NCI-H82 (cell line): Measurements from ENCODE around the gene RBM45.
"Not testable (repeated sequence)": the region's sequence is repeated elsewhere in the genome, so short reads cannot be mapped to it uniquely, and the experiment has no call there.

Experiments used
- DNase-seq: peaks from one replicate; lab custom pipeline; 2025; lab: John Stamatoyannopoulos, UW

Gene RBM45, protein sequence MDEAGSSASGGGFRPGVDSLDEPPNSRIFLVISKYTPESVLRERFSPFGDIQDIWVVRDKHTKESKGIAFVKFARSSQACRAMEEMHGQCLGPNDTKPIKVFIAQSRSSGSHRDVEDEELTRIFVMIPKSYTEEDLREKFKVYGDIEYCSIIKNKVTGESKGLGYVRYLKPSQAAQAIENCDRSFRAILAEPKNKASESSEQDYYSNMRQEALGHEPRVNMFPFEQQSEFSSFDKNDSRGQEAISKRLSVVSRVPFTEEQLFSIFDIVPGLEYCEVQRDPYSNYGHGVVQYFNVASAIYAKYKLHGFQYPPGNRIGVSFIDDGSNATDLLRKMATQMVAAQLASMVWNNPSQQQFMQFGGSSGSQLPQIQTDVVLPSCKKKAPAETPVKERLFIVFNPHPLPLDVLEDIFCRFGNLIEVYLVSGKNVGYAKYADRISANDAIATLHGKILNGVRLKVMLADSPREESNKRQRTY

DNA sequence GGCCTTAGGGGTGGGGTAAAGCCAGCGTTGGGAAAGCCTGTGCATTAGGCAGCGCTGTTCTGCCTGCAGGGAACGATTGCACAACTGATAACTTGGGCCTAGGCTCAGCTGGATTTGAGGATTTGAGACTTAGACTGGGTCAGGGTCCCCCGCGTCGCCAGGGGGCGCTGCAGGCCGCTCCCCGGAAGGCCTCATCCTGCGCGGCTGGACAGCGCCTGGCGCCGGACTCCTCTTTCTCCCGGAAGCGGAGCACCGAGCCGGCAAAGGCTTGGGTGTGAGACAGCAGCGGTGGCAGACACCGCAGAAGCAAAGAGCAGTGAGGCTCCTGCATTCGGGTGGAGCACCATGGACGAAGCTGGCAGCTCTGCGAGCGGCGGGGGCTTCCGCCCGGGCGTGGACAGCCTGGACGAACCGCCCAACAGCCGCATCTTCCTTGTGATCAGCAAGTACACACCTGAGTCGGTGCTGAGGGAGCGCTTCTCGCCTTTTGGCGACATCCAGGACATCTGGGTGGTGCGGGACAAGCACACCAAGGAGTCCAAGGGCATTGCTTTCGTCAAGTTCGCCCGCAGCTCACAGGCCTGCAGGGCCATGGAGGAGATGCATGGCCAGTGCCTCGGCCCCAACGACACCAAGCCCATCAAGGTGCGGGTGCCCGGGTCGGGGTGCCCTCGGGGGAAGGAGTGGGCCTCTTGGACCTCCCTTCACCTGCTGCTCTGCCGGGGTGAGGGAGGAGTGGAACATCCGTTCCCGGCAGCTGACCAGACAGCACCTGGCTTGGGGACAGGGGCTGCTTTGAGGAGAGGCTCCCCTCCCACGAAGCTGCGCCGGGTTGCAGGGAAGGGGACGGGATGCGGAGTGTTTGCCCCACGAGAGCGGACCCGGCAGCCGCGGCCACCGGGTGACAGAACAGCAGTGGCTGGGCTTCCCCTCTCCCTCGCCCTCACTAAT is at the start of gene RBM45:
Gene RBM45 (plus strand): TSS at position 236 of the 951 bp plus-strand sequence. CDS start 110 bp downstream, at position 346.
- DNase-seq, result peak; percentile 96

DNA sequence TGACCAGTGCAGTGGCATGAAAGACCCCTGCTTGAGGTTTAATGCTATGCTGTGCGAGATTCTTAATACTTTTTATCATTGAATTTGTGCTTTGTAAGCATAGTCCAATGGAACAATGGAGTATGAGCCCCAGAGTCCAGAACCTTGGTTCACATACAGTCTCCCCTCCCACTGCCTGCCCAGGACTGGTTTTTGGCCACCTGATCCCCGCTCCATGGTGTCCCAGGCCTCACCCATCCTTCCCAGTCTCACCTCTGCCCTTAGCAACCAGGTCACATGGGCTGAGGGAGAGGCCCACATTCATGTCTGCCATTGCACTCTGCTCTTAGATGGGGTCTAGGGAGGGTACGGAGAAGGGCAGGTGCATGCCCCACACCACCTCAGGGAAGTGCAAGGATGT is 45.9 kb upstream of the RBM45 start:
- no peak for DNase-seq

DNA sequence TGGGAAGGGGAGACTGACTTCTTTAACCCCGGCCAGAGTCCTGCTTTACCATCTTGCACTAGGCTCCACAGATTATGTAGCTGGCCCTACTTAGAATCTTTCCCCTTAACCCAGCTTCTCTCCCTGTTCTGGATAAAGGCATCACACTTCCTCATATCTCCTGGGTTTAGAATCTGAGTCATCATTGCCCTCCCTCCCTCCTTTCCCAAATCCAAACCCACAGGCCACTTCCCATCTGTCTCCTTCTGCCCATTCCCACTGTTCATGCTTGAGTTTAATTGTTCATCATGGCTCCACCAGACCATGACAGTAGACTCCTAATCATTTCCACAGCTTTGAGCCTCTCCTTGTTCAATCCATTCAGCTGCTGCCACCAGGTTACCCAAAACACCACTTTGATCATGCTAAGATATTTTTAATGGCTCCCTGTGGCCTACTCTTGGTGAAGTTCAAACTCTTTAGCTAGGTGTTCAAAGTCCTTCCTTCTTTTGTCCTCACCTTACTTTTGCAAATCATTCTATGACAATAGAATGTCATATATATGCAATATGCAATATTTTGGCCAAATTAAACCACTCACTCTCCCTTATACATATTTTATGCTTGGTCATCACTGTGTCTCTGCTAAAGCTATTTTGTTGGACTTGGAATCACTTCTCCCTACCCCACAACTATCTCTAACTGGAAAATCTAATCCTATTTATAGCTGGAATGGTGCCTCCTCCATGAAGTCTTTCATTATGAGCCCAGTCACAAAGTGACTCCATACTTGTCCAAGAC is 45.2 kb upstream of the RBM45 start:
- DNase-seq, result peak; percentile 37

DNA sequence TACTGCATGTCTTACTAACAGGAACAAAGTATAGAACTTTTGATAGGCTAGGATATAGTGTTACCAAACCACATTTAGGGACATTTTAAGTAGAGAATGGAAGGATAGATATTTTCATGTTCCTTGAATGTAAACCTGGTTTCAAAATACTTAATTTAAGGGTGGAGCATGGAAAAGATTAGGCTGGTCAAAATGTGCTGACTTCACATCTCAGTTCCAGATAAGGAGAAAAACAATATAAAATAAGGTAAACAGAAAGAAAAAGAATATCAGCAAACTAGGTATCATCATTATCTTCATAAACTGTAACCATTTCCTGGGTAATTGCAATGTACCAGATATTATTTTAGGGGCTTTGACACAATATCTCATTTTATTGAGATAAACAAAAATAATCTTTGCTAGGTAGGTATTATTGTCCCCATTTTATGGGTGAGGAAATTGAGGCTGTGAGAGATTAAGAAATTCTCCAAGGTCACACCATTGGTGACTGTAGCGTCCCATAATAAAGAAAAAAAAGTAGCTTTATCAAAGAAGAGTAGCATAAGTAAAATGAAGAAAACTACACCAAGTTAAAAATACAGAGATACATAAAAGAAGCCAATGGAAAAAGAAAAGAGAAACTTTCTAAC is 43.3 kb upstream of the RBM45 start:
- no peak for DNase-seq

DNA sequence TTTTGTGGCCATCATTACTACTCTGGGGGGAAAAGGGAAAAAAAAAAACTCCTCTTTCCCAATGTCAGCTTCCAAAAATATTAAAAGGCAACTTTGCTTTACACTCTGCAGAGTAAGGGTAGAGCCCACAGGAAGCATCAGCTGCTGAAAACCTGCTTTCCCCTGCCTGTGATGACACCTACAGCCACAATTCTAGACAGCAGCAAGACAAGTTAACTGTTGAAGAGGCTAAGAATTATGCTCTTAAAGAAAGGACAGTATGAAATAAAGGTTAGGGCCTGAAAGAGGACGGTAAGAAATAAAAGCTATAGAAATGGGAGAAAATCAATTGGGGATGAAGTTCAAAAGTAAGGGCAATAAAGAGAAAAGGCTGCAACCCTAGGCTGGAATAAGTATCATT is 42.7 kb upstream of the RBM45 start:
- DNase-seq, result peak; percentile 23

DNA sequence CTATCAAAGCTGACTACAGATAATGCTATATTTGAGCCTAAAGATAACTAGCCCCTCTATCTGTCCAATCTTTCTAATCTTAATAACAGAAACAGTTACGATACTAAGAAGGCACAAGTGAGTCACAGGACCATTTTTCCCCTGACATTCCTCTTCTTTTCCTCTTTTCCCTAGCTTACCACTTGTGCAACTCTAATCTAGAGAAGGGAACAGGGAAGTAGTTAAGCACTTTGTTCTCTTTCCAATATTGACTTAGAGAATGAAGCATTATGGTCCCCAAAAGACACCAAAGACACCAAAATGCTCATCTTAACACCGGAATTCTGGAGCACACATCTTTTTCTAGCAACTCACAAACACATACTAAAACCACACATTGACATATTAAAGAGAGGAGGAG is 41.4 kb upstream of the RBM45 start:
- DNase-seq, result no peak

DNA sequence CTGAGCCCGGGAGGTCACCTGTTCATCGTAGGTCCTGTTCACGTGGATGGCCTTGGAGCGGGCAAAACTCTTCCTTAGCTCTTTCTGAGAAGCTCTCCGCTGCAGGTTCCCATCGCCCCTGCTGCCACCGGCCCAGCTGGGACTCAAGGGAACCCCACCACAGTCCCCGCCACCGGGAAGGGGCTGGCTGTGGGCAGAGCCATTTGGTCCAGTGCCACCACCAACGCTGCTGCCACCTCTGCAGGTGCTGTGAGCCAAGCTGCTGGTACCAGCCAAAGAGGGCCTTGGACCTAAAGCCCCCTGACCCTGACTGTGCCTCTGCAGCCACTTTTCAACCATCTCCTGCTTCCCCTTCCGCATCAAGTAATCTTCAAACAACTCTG is 40.2 kb upstream of the RBM45 start:
- no peak for DNase-seq

DNA sequence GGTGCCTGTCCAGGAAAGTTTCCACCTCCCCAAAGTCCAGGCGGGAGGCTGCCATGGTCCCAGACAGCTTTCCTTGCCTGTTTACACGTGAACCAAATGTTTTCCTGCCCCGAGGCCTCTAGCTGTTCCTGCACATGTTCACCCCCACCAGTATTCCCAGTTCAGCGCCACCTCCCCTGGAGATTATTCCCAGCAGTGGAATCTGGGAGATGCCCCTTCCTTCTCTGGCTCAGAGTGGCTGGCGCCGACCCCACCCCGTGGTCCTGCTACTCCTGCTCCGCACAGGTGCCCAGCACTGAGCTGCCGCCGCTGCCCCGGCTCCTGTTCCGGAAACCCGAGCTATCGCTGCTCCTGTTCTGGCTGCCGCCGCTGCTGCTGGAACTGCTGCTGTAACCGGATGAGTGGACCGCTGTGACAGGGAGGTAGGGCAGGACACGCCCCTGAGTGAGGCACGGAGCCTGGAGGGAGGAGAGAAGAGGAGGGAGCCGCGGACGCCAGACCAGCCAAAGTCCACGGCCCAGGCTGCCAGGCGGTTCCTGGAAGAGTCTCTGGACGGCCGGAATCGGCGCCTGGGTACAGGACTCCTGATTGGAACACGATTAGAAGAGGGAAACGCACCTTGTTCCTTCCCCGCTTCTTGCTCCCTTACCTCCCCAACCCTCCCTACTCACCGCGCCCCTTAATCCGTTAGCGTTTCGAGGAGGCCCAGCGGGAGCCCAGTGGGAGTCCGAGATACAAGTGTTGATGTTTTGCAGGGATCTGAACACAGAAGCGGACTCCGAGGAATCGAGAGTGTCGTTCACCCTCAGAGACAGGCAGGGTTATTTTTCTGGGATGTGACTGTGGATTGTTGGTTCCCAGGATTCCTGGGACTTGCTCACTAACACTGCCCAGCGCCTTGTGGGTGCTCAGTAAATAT is 39.6 kb upstream of the RBM45 start, which contains the start of gene PDE11A:
Gene PDE11A (minus strand): TSS at position 395 of the 919 bp plus-strand sequence. CDS start 340 bp downstream, at position 55.
- peak; percentile 91 for DNase-seq

DNA sequence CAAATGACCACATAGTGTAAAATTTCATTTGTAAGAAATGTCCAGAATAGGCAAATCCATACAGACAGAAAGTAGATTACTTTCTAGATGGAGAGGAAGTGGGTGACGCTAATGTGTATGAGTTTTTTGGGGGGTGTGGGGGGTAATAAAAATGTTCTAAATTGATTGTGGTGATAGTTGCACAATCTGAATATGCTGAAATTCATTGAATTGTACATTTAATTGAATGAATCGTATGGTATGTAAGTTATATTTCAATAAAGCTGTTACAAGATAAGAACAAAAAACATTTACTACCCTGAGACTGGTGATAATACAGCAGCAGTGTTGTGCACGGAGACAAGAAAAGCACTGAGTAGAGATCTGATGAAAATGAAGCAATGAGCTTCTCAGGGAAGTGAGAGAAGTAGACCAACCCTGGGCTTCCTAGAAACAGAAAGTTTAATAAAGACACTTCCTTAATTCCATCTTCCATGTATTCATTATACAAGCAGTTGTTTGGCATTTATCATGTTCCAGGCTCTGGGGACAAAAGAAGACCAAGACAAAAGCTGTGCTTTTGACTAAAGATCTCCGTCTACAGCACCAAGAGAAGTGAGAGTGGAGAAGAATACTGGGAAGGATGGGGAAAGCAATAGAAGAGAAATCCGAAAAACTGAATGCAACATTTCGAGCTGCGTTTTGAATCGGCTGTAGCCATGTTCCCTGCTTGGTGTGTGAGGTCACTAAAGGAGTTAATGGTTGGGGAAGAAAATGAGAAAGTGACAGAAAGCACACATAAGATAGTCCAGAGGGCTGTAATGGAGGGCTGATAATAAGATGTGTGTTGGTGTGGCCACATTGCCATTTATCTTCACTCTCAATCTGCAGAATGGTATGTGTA is 37.9 kb upstream of the RBM45 start:
- DNase-seq, result no peak

DNA sequence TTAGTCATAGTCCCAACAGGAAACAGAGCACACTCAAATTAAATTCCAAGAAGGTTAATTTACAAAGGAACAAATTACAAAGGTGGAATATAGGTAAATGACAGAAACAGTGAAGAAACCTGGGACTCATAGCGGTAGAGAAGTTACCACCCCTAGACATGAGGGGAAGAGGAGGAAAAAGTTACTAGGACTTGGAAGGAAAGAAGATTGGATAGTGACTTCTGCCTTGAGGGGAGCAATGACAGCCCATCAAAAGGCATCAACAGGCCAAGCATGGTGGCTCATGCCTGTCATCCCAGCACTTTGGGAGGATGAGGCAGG is 37.3 kb upstream of the RBM45 start:
- DNase-seq, result no peak

DNA sequence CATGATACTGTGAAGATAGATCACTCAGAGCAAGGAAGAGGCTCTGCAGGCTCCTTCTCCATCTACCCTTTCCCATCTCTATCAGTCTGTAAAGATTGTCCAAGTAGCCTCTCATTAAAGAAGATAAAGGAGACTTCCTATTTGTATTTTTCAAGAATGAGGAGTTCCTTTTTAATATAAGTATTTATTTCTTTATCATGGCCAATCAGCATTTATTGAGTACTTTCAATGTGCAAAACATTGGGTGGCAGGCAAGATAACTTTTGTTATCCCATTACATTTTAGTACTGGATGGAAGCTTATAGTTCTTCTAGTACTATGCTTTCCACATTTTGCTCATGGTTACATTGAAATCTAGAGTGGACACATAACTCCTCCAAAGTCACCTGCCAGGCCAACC is 36.1 kb upstream of the RBM45 start:
- DNase-seq, result no peak

DNA sequence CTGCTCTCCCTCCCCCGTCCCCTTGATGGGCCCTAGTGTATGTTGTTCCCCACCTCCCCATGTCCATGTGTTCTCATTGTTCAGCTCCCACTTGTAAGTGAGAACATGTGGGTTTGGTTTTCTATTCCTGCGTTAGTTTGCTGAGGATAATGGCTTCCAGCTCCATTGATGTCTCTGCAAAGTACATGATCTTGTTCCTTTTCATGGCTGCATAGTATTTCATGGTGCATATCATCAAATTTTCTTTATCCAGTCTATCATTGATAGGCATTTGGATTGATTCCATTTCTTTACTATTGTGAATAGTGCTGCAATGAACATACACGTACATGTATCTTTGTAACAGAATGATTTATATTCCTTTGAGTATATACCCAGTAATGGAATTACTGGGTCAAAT is 33.0 kb upstream of the RBM45 start:
- not testable (repeated sequence) for DNase-seq

DNA sequence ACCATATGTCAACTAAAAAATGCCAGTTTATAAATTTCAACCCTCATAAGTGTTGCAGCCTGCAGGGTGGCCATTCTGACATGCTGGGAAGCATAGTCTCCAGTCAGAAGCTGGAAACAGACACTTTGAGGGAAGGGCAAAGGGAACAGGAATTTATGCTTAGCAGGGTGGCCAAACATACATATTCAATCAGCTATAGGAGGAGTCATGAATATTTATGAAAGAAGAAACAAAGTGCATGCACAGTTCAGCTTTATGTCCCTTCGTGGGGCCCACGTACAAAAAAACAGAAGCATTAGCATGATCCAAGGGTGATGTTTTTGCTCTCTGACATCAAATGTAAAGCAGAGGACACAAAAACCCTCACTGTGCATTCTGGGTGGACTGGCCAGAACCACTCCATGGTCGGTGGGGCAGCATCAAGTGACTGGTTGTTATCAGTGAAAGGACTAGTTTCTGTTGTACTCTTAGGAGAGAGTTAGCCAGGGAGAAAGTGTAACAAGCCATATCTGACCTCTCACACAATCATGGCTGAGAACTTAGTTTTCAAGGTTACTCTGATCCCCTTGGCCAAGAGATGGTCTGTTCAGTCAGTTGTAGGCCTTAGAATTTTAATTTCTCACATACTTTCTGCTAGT is 29.7 kb upstream of the RBM45 start:
- DNase-seq, result no peak

DNA sequence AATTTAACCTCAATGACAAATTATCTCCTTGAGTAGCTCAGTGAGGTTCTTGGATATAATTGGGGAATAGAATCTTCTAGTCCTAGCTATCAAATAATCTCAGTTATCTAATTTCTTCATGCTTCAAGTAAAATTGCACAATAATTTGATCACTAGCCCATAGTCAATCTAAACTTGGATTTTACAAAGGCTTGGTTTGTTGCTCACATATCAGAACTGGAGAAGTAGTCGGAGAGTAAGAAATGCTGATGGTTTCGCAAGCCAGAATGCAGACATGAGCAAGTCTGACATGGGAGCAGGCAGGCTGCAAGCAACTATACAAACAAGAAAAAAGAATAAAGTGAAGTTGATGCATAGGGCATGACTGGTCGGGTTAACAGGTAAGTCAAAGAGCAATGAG is 28.0 kb upstream of the RBM45 start:
- no peak for DNase-seq

DNA sequence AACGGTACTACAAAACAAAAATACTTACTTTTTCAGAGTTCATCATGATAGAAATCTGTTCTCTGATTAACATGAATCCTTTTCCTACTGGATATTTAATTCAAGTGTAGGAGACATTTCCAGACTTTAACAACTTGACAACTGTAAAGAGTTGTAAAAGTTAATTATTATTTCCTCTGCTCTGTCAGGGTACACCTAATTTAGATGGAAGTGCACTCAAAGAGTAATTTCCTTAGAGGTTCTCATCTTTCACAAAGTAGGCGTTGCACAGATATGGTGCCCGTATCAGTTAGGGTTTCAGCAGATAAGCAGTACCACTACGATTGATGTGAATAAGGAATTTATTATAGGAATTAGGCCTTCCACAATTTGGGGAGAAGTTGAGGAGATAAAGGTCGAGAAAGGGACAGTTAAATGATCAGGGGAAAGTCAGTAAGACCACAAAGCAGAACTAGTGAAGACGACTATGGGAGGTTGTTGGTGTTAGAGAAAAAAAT is 23.4 kb upstream of the RBM45 start:
- DNase-seq, result no peak

DNA sequence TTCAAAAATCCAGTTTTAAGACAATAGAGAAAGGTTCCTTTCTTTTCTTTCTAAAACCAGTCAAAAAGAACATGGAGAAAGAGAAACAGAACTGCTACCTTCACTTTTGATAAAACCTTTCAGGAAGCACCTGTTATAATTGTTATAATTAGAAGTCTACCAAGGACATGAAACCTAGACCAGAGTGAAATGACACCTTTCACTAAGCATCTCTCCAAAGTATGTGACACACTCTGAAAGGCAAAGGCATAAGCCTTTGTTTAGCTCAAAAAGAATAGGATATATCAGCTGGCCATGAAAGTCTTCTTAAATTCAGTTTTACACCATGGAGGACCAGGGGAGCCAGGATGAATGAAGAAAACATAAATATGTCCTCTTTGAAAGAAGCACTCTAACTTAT is 18.8 kb upstream of the RBM45 start:
- no peak for DNase-seq

DNA sequence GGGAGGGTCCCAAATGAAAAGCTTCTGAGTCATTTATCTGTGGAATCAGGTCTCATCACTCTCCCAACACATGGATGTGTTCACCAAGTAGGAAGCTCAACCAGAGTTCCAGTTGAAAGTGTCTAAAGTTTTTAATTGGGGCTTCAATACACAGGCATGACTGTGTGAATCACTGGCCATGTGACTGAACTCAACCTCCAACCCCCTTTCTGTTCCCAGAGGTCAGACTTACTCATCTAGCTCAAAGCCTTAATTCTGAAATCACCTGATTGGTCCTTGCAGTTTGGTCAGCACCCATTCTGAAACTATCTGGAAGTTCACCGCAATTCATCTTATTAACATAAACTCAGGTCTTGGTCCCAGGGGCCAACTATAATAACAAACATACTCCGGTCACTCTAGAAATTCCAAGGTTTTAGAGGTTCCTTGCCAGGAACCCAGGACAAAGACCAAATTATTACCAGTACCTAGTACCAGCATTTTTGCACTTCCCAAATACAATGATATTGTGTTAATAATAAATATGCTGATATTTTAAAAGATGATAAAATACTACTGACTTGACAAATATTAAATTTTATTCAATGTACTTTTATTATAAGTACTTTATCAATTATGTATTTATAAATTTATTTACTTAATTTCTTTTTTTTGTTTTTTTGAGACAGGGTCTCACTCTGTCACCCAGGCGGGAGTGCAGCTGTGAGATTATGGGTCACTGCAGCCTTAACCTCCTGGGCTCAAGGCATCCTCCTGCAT is 10.7 kb upstream of the RBM45 start:
- no peak for DNase-seq

DNA sequence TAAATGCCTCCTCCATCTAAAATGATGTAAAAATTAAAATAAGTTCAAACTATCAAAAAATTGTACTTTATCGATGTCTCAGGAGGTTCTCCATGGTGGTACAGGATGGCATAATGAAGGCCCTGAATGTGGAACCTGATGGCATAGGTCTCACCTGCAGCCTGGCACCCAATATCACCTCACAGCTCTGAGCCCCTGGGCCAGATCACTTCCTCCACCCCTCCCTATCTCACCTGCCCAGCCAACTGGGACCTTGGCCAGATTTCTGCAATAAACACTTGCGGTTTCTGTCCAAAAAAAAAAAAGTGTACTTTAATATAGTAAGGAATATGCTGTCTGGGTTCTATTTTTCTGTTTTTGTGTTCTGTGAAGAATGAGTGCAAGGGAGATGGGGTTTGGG is 6.7 kb upstream of the RBM45 start:
- no peak for DNase-seq
